ENCODE measurements around the gene SPACA1.

GRCh38 chr6:88024696-88025095, 22.9 kb upstream of the SPACA1 start:
- no peak for TF ChIP-seq CTCF (IDR thresholded peaks at IDR 0.05)
- TF ChIP-seq POLR2A (IDR thresholded peaks at IDR 0.05), result no peak
